K562 (cell line): Measurements from ENCODE around the gene TMEM184B. TPM values are rescaled to one million over a fixed set of nuclear protein-coding genes. Genes with fewer than 3 reads are reported as not detected.

Experiments
- ATAC-seq: fragments of 200-7000 bp; cut with Tn5 transposase; 3 replicates; pipeline ENCODE4 v1.9.1; 2020; ENCODE audit warnings: moderate library complexity
- BruUV-seq: library from RNA; stranded (reverse); fragments of 400-500 nt; replicated peaks from 2 replicates; lab custom pipeline; 2021; lab: Mats Ljungman, UMichigan
- CTCF ChIA-PET: fragments of 300-600 bp; formaldehyde crosslinking; extraction: SDS; loops from one replicate; lab custom pipeline; 2021; ENCODE audit warnings: low intra/inter-chr PET ratio; lab: Yijun Ruan, JAX
- POLR2A ChIA-PET: fragments of 300-600, 350-650 bp; sonication (Branson Sonifier 250); formaldehyde crosslinking; extraction: SDS; loops from one replicate; lab custom pipeline; 2021; ENCODE audit warnings: antibody characterized with exemption, inconsistent platforms; lab: Yijun Ruan, JAX
- DNase-seq, 4 experiments: peaks; one replicate each; pipeline versions ENCODE4 v3.0.0 to v3.0.0-alpha.2; 2011 to 2018; ENCODE audit warnings: low spot score in 3 of 4, mixed read lengths in 3 of 4; ENCODE audit errors: extremely low read depth in 1 of 4
- FAIRE-seq: peaks from 2 replicates; lab custom pipeline; 2011; peaks lifted over from hg19 to GRCh38; lab: Jason Lieb, UNC
- H2AFZ ChIP-seq: 2 replicates; pipeline ENCODE4 v1.6.0; 2011; ENCODE audit warnings: low read depth, low read length, control low read depth, inconsistent platforms
- H3K27ac ChIP-seq: fragments of 200-600 bp; 3 replicates; pipeline ENCODE4 v1.8.0; 2011; ENCODE audit warnings: low read depth, mild to moderate bottlenecking, control low read depth, inconsistent platforms, low read length, moderate library complexity, mixed read lengths; ENCODE audit errors: extremely low read depth
- H3K27me3 ChIP-seq, 2 experiments: fragments of 300-600 bp in 1 of 2; 2 replicates in 1 of 2; 3 replicates in 1 of 2; pipeline versions ENCODE4 v1.6.0 to v1.8.0; 2011; ENCODE audit warnings: inconsistent platforms in 2 of 2, low read length in 2 of 2, mild to moderate bottlenecking in 1 of 2, mixed read lengths in 1 of 2, moderate library complexity in 1 of 2; ENCODE audit not compliant: control insufficient read depth in 2 of 2, insufficient read depth in 2 of 2
- H3K36me3 ChIP-seq: fragments of 300-600 bp; 3 replicates; pipeline ENCODE4 v1.8.0; 2011; ENCODE audit warnings: mild to moderate bottlenecking, low read length, inconsistent platforms; ENCODE audit not compliant: control insufficient read depth, insufficient read depth
- H3K4me1 ChIP-seq, 2 experiments: fragments of 200-600 bp in 1 of 2; replicated peaks in 1 of 2; 2 replicates in 1 of 2; 3 replicates in 1 of 2; pipeline versions ENCODE4 v1.5.1 to v1.8.0; 2011; ENCODE audit warnings: inconsistent platforms in 2 of 2, low read length in 2 of 2, mild to moderate bottlenecking in 1 of 2, mixed read lengths in 1 of 2, moderate library complexity in 1 of 2; ENCODE audit not compliant: control insufficient read depth in 2 of 2, insufficient read depth in 2 of 2
- H3K4me2 ChIP-seq: 2 replicates; pipeline ENCODE4 v1.6.1; 2011; ENCODE audit warnings: low read length, control low read depth, inconsistent platforms, mixed read lengths; ENCODE audit not compliant: insufficient read depth
- H3K4me3 ChIP-seq: fragments of 200-600 bp; sonication (generic), shearing (Covaris generic); 2 replicates; pipeline ENCODE4 v1.5.1; 2016; ENCODE audit warnings: control low read depth, inconsistent platforms
- H3K79me2 ChIP-seq: fragments of 200-600 bp; 3 replicates; pipeline ENCODE4 v1.8.0; 2011; ENCODE audit warnings: low read length, inconsistent platforms; ENCODE audit not compliant: control insufficient read depth, insufficient read depth
- H3K9ac ChIP-seq, 2 experiments: 2 replicates each; pipeline versions ENCODE4 v1.6.0 to v1.6.1; 2011; ENCODE audit warnings: low read depth in 2 of 2, low read length in 2 of 2, control low read depth in 1 of 2, inconsistent platforms in 1 of 2, mild to moderate bottlenecking in 1 of 2, mixed read lengths in 1 of 2; ENCODE audit not compliant: insufficient read depth in 1 of 2
- H3K9me1 ChIP-seq: one replicate; pipeline ENCODE4 v1.6.0; 2011; ENCODE audit warnings: inconsistent platforms, mild to moderate bottlenecking, low read length, moderate library complexity; ENCODE audit not compliant: control insufficient read depth, insufficient read depth
- H3K9me3 ChIP-seq: replicated peaks from 2 replicates; pipeline ENCODE4 v1.5.1; 2011; ENCODE audit warnings: low read depth, low read length, inconsistent platforms; ENCODE audit not compliant: control insufficient read depth, insufficient read depth
- H4K20me1 ChIP-seq: replicated peaks from 2 replicates; pipeline ENCODE4 v1.6.1; 2011; ENCODE audit warnings: low read length, inconsistent platforms, mixed read lengths; ENCODE audit not compliant: control insufficient read depth, insufficient read depth
- ETS1 ChIP-seq: conservative IDR thresholded peaks from 2 replicates; pipeline ENCODE4 v1.6.1; 2011; ENCODE audit warnings: low read depth, mild to moderate bottlenecking, low read length; ENCODE audit not compliant: control insufficient read depth
- HINFP ChIP-seq: fragments of 450-650 bp; conservative IDR thresholded peaks from 2 replicates; pipeline ENCODE4 v1.6.1; 2016; ENCODE audit warnings: missing genetic modification characterization, low read depth, mild to moderate bottlenecking, control low read depth, missing compliant biosample characterization
- HMGN3 ChIP-seq: IDR thresholded peaks from 2 replicates; pipeline ENCODE4 v1.6.1; 2011; ENCODE audit warnings: borderline replicate concordance, low read depth, mild to moderate bottlenecking, mixed read lengths, low read length; ENCODE audit not compliant: insufficient read length; ENCODE audit errors: extremely low read depth
- KAT8 ChIP-seq: fragments of 450-650 bp; IDR thresholded peaks from 2 replicates; pipeline ENCODE4 v1.6.1; 2016; ENCODE audit warnings: low read depth, mild to moderate bottlenecking
- POLR2AphosphoS5 ChIP-seq: IDR thresholded peaks from 2 replicates; pipeline ENCODE4 v1.6.1; 2011; ENCODE audit warnings: mild to moderate bottlenecking, low read depth, low read length, moderate library complexity; ENCODE audit not compliant: control insufficient read depth, insufficient read depth
- RBM39 ChIP-seq: fragments of 200-400 bp; formaldehyde crosslinking; optimal IDR thresholded peaks from 2 replicates; pipeline ENCODE3; 2018; ENCODE audit warnings: low read depth, low read length
- SIRT6 ChIP-seq: IDR thresholded peaks from one replicate; pipeline ENCODE4 v1.6.1; 2012; ENCODE audit warnings: low read depth, mild to moderate bottlenecking, control low read depth, inconsistent platforms, low read length, moderate library complexity
- STAT5A ChIP-seq: IDR thresholded peaks from 2 replicates; pipeline ENCODE4 v1.6.1; 2012; ENCODE audit warnings: low read length, inconsistent platforms, borderline replicate concordance
- TAF9B ChIP-seq: fragments of 450-650 bp; IDR thresholded peaks from 2 replicates; pipeline ENCODE4 v1.6.1; 2018; ENCODE audit warnings: mild to moderate bottlenecking; ENCODE audit not compliant: partially characterized antibody
- ZNF174 ChIP-seq: fragments of 250-450 bp; sonication (Bioruptor Pico); IDR thresholded peaks from 2 replicates; pipeline ENCODE4 v1.4.0; 2020; ENCODE audit warnings: mild to moderate bottlenecking
- ZNF589 ChIP-seq: fragments of 200-800 bp; sonication (Bioruptor generic); IDR thresholded peaks from 2 replicates; pipeline ENCODE4 v1.6.1; 2016; ENCODE audit warnings: low read depth, missing genetic modification characterization, missing compliant biosample characterization
- ZNF830 ChIP-seq: fragments of 250-450 bp; sonication (Bioruptor Pico); IDR thresholded peaks from 2 replicates; pipeline ENCODE4 v1.5.0; 2021; ENCODE audit warnings: mild to moderate bottlenecking
- WGBS: fragments of 100-300 bp; shearing (Covaris generic); methylation state at CpG from one replicate; pipeline ENCODE4 v1.1.6; 2016; ENCODE audit warnings: low coverage, mixed read lengths; ENCODE audit not compliant: insufficient coverage; ENCODE audit errors: missing lambda C conversion rate; 5-methylcytosine and 5-hydroxymethylcytosine counted together
- in situ Hi-C: fragments of 300-500 bp; cut with MboI; formaldehyde crosslinking; loops from 4 replicates; pipeline ENCODE4 v1.15.0; 2018; ENCODE audit warnings: inconsistent platforms, mixed read lengths
- intact Hi-C: fragments of 100-400 bp; cut with micrococcal nuclease; formaldehyde crosslinking; loops from 2 replicates; pipeline ENCODE4 v1.14.2; 2022
- polyA plus RNA-seq, 8 experiments: library from polyadenylated mRNA; depleted of rRNA in 4 of 8; stranded (reverse) in 5 of 8; unstranded in 3 of 8; fragments of >200 nt; fragmentation: Nextera tagmentation in 2 of 8; fragmentation: Illumina TruSeq in 1 of 8; extraction: Ambion mirVana in 2 of 8; extraction: Trizol in 1 of 8; gene quantifications; 2 replicates each; pipeline versions ENCODE4 v1.2.1 to v1.2.3, GENCODE V29; 2011 to 2014; ENCODE audit warnings: inconsistent platforms in 1 of 8, missing spikeins in 1 of 8
- total RNA-seq, 7 experiments: library from RNA; depleted of rRNA in 6 of 7; stranded (reverse); fragments of >200 nt in 6 of 7; fragmentation: Illumina TruSeq in 2 of 7; extraction: Trizol in 2 of 7; gene quantifications; 2 replicates each; pipeline versions ENCODE4 v1.2.1 to v1.2.3, GENCODE V29; 2011 to 2021; ENCODE audit warnings: low replicate concordance in 1 of 7

The TMEM184B gene
- total and polyA plus RNA-seq, 9 of the 15 experiments (the other 6 are each of a cell fraction or from before 2014, with no cell fraction given) = 0.31 to 25.1 (median 6.2) TPM

GRCh38 chr22:38232196-38232595, 40.6 kb downstream of the TMEM184B start:
- Histone ChIP-seq H2AFZ (no peak overlapping the region), H3K4me3 (no peak overlapping the region), H3K27me3 (no peaks in the 10 kb centered on the region)
- no peak for ATAC-seq
- 74% methylated on average over 6 of the region's 8 CpGs for WGBS
- TF ChIP-seq ETS1 = no peak
- TF ChIP-seq HINFP (tag) = no peak
- no peak for TF ChIP-seq ZNF174 (CRISPR knock-in tag)
- no peak for TF ChIP-seq KAT8
- TF ChIP-seq ZNF589 (CRISPR knock-in tag) = no peak
- no peak for TF ChIP-seq ZNF830 (CRISPR knock-in tag)
- TF ChIP-seq STAT5A = no peak
- no peak for TF ChIP-seq HMGN3
- TF ChIP-seq TAF9B = no peak
- no peak for TF ChIP-seq RBM39
- no peak for TF ChIP-seq POLR2AphosphoS5
- TF ChIP-seq SIRT6 = no peak
- TF ChIP-seq, all 486 proteins: peak for 0
- Histone ChIP-seq H3K9me3 (no peaks in the 10 kb centered on the region), H3K4me1 (no peaks in the 10 kb centered on the region; a peak in 2 of 5 replicates), H3K36me3 (peaks cover 38% of the 10 kb centered on the region; the same call in 2 of the 3 replicates), H3K79me2 (no peaks in the 10 kb centered on the region), H3K9me1 (no peaks in the 10 kb centered on the region), H4K20me1 (no peaks in the 10 kb centered on the region), H3K27ac (no peak overlapping the region), H3K4me2 (no peak overlapping the region), H3K9ac (no peak overlapping the region; a peak in 1 of 4 replicates)
- DNase-seq (no peak), FAIRE-seq (no peak)
- ChIA-PET CTCF (no interaction called here), POLR2A (no interaction called here)
- intact Hi-C loops (no loop called here), in situ Hi-C loops (no loop called here)
- BruUV-seq = no TSS peak
